ENCODE results near the gene EGFL7.
A peak's percentile ranks its signal among the peaks of the same experiment; 100 is the strongest.

DNA sequence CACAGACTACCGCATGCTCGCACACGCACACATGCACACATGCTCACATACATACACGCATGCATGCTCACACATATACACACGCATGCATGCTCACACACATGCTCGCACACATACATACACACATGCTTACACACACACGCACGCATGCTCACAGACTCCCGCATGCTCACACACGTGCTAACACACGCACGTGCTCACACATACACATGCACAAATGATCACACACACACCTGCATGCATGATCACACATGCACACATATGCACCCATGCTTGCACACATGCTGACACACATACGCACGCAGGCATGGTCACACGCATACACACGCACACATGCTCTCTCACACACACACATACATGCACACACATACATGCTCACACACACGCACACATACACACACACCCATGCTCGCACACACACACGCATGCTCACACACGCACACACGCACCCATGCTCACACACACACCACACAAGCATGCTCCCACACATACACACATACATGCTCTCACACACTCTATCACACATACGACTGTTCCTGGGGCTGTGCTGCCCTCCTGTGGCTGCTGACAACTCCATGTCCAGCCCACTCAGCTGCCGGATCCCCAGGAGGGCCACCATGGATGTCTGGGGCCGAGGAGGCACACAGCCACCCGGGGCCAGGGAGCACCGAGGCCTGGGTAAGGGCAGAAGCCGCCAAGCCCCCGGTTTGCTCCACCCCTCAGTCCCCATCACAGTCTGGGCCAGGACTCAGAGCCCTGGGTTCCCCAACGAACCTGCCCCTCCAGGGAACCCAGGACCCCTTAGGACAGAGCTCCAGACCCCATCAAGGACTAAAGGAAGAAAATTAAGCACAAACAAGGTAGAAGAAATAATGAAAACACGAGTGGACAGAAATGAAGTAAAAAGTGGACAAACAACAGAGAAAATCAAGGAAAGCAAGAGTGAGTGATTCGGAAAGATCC lies 31.4 kb upstream of the EGFL7 start:
- TF ChIP-seq CTCF (conservative IDR thresholded peaks at IDR 0.05 in 1 of 2, IDR thresholded peaks at IDR 0.05 in 1 of 2; ENCODE audit: low read depth in 1 of 2, low read length in 2 of 2) (peak; percentile 78 to 83), EZH2 (IDR thresholded peaks at IDR 0.05; ENCODE audit: low read length, missing control alignments) (peak; percentile 45)

Measured in fibroblast of lung (primary cell).